ENCODE results near the gene ZNF587B. TPM values are rescaled to one million over a fixed set of nuclear protein-coding genes. Genes with fewer than 3 reads are reported as not detected.
"Not testable (repeated sequence)": the region's sequence is repeated elsewhere in the genome, so short reads cannot be mapped to it uniquely, and the experiment has no call there.

ZNF587B gene
- total and polyA plus RNA-seq, 12 donors = 3.1 to 20.1 (median 8.3) TPM

DNA sequence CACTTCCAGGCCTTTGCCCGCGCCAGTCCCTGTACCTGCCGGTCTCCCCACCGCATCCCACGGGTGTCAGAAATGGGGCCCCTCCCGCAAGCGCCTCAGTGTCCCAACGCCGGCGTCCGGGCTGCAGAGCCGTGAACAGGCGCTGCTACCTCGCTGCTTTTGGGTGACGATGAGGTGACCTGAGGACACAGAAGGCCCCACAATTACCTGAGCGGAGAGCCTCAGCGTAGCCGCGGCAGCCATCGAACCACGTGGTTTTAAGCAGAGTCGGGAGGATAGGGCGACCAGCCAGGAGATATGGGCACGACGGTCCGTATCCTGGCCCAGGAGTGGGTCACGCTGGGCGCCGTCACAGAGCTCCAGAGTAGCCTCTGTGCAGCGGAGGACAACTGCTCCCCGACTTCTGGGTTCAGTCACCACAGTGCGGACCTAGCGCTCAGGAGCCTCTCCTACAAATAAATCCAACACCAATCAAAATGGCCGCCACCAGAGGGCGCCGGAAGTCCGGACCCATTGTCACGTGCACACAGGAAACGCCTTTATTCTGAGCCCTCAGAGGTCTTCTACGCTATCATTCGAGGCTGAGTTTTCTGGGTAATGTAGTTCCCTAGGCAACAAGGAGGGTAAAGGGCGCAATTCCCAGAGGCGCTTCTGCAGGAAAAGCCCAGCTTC lies 58.6 kb downstream of the ZNF587B start, which contains the start of gene ZNF814:
ZNF814 (minus strand) TSS at position 478 of the 672 bp plus-strand sequence; CDS start at position 243, 235 bp downstream.
- intact Hi-C loops (cut with DNase I) = no loop called here
- WGBS, 4 donors = 1% methylated on average over 18 to 43 of the region's 43 CpGs
- Histone ChIP-seq H3K36me3 (replicated peaks in 1 of 2) (no peaks in the 10 kb centered on the region), H3K9me3 (replicated peaks in 1 of 3) (no peaks in the 10 kb centered on the region), H3K27ac (peak within 1 kb of the TSS; percentile 16 to 88 (median 58)), H3K4me1 (replicated peaks in 1 of 2) (peaks cover 0 to 11% of the 10 kb centered on the region in 2 donors), H3K4me3 (peak within 1 kb of the TSS; percentile 12 to 75 (median 72)), H3K27me3 (no peaks in the 10 kb centered on the region)
- DNase-seq = peak; percentile 76 to 97 (median 89)
- peak in 1 of 2 donors; percentile 56 for TF ChIP-seq POLR2A (IDR thresholded peaks at IDR 0.05)
- TF ChIP-seq, protein P1, sequence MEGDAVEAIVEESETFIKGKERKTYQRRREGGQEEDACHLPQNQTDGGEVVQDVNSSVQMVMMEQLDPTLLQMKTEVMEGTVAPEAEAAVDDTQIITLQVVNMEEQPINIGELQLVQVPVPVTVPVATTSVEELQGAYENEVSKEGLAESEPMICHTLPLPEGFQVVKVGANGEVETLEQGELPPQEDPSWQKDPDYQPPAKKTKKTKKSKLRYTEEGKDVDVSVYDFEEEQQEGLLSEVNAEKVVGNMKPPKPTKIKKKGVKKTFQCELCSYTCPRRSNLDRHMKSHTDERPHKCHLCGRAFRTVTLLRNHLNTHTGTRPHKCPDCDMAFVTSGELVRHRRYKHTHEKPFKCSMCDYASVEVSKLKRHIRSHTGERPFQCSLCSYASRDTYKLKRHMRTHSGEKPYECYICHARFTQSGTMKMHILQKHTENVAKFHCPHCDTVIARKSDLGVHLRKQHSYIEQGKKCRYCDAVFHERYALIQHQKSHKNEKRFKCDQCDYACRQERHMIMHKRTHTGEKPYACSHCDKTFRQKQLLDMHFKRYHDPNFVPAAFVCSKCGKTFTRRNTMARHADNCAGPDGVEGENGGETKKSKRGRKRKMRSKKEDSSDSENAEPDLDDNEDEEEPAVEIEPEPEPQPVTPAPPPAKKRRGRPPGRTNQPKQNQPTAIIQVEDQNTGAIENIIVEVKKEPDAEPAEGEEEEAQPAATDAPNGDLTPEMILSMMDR (IDR thresholded peaks at IDR 0.05) = peak; percentile 29 to 49 (median 42)

DNA sequence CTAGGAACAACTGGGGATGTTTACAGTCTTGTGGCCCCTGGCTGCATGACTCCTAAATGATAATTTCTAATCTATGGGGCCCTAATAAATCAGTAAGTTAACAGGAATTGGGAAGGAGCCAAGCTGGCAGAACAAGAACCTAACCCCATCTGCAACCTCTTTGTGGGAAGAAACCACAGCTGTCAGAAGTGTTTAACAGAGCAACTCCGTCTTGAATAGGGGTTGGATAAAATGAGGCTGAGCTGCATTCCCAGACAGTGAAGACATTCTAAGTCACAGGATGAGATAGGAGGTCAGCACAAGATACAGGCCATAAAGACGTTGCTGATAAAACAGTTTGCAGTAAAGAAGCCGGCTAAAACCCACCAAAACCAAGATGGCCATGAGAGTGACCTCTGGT lies 60.6 kb downstream of the ZNF587B start:
- H3K4me3 ChIP-seq; H3K27ac ChIP-seq; H3K9me3 ChIP-seq (replicated peaks in 1 of 3); DNase-seq; H3K27me3 ChIP-seq; H3K36me3 ChIP-seq (replicated peaks in 1 of 2): not testable (repeated sequence)
- H3K4me1 ChIP-seq (replicated peaks in 1 of 2) = peaks cover 0 to 11% of the 10 kb centered on the region in 2 donors
- WGBS, 4 donors = 42 to 64% (median 57%) methylated on average over 3 of the region's 3 CpGs
- intact Hi-C loops (cut with DNase I) = loop anchor here in 1 of 2 donors (10.0 kb wide), 1 partner anchor 146 kb away; the partner anchor contains the start of gene ZNF776

Other genes starting within 250 kb of the ZNF587B start
- 10 to 100 TPM in 1 of 9 donors, 1 to 10 TPM in 8; 2.8 to 10.5 (median 5.5) TPM for gene ZIK1, start 246.2 kb upstream of the ZNF587B start, total RNA-seq
- gene ZIK1, start 246.2 kb upstream of the ZNF587B start, polyA plus RNA-seq = 1 to 10 TPM; 1.5 to 4.0 (median 1.9) TPM
- gene ZNF530, start 230.4 kb upstream of the ZNF587B start, total RNA-seq = 1 to 10 TPM; 1.2 to 5.5 (median 3.1) TPM
- gene ZNF530, start 230.4 kb upstream of the ZNF587B start, polyA plus RNA-seq = 1 to 10 TPM; 1.4 to 2.0 (median 1.9) TPM
- gene ZNF134, start 216.1 kb upstream of the ZNF587B start, total RNA-seq = 10 to 100 TPM; 11.6 to 25.2 (median 22.3) TPM
- 10 to 100 TPM in 1 of 3 donors, 1 to 10 TPM in 2; 3.2 to 13.6 (median 4.1) TPM for gene ZNF134, start 216.1 kb upstream of the ZNF587B start, polyA plus RNA-seq
- gene ZNF211, start 197.1 kb upstream of the ZNF587B start, total RNA-seq = 10 to 100 TPM; 11.1 to 38.7 (median 15.3) TPM
- 10 to 100 TPM; 10.5 to 31.1 (median 21.6) TPM for gene ZNF211, start 197.1 kb upstream of the ZNF587B start, polyA plus RNA-seq
- under 1 TPM in 1 of 9 donors, not detected in 8; 0.14 TPM for gene ZSCAN4, start 161.4 kb upstream of the ZNF587B start, total RNA-seq
- under 1 TPM in 2 of 3 donors, not detected in 1; 0.07 to 0.16 TPM for gene ZSCAN4, start 161.4 kb upstream of the ZNF587B start, polyA plus RNA-seq
- gene ZNF551, start 148.3 kb upstream of the ZNF587B start, total RNA-seq = 10 to 100 TPM in 1 of 9 donors, 1 to 10 TPM in 8; 4.8 to 10.8 (median 7.3) TPM
- 1 to 10 TPM in 1 of 3 donors, under 1 TPM in 2; 0.88 to 4.1 (median 0.91) TPM for gene ZNF551, start 148.3 kb upstream of the ZNF587B start, polyA plus RNA-seq
- 10 to 100 TPM in 2 of 9 donors, 1 to 10 TPM in 7; 2.1 to 13.1 (median 7.2) TPM for gene ZNF154, start 121.1 kb upstream of the ZNF587B start, total RNA-seq
- gene ZNF154, start 121.1 kb upstream of the ZNF587B start, polyA plus RNA-seq = 10 to 100 TPM in 1 of 3 donors, 1 to 10 TPM in 2; 5.1 to 11.7 (median 5.6) TPM
- gene ZNF671, start 102.7 kb upstream of the ZNF587B start, total RNA-seq = 10 to 100 TPM in 5 of 9 donors, 1 to 10 TPM in 4; 8.8 to 22.6 (median 11.0) TPM
- 10 to 100 TPM in 1 of 3 donors, 1 to 10 TPM in 2; 8.6 to 13.0 (median 8.6) TPM for gene ZNF671, start 102.7 kb upstream of the ZNF587B start, polyA plus RNA-seq
- 10 to 100 TPM in 8 of 9 donors, 1 to 10 TPM in 1; 9.9 to 26.3 (median 15.4) TPM for gene ZNF776, start 83.5 kb upstream of the ZNF587B start, total RNA-seq
- 10 to 100 TPM in 1 of 3 donors, 1 to 10 TPM in 2; 2.2 to 13.9 (median 6.0) TPM for gene ZNF776, start 83.5 kb upstream of the ZNF587B start, polyA plus RNA-seq
- gene ZNF586, start 60.6 kb upstream of the ZNF587B start, total RNA-seq = 10 to 100 TPM in 8 of 9 donors, 1 to 10 TPM in 1; 5.1 to 19.0 (median 15.7) TPM
- 1 to 10 TPM; 3.6 to 7.0 (median 5.4) TPM for gene ZNF586, start 60.6 kb upstream of the ZNF587B start, polyA plus RNA-seq
- gene ZNF552, start 15.4 kb upstream of the ZNF587B start, total RNA-seq = 10 to 100 TPM in 1 of 9 donors, 1 to 10 TPM in 7, under 1 TPM in 1; 0.66 to 10.5 (median 5.4) TPM
- gene ZNF552, start 15.4 kb upstream of the ZNF587B start, polyA plus RNA-seq = 1 to 10 TPM; 3.2 to 3.9 (median 3.5) TPM
- gene ZNF587, start 19.6 kb downstream of the ZNF587B start, total RNA-seq = 10 to 100 TPM; 10.6 to 38.6 (median 22.2) TPM
- gene ZNF587, start 19.6 kb downstream of the ZNF587B start, polyA plus RNA-seq = 10 to 100 TPM in 2 of 3 donors, 1 to 10 TPM in 1; 6.2 to 72.0 (median 23.0) TPM
- 10 to 100 TPM in 8 of 9 donors, 1 to 10 TPM in 1; 8.1 to 37.6 (median 20.9) TPM for gene ZNF814, start 58.7 kb downstream of the ZNF587B start, total RNA-seq
- gene ZNF814, start 58.7 kb downstream of the ZNF587B start, polyA plus RNA-seq = 10 to 100 TPM; 20.6 to 24.3 (median 22.2) TPM
- gene ZNF417, start 86.3 kb downstream of the ZNF587B start, total RNA-seq = 10 to 100 TPM in 7 of 9 donors, 1 to 10 TPM in 2; 5.8 to 20.8 (median 16.3) TPM
- 1 to 10 TPM; 1.8 to 9.0 (median 6.8) TPM for gene ZNF417, start 86.3 kb downstream of the ZNF587B start, polyA plus RNA-seq
- 1 to 10 TPM in 8 of 9 donors, under 1 TPM in 1; 0.42 to 9.0 (median 4.6) TPM for gene ZNF418, start 105.1 kb downstream of the ZNF587B start, total RNA-seq
- 1 to 10 TPM; 3.8 to 6.7 (median 4.5) TPM for gene ZNF418, start 105.1 kb downstream of the ZNF587B start, polyA plus RNA-seq
- gene ZNF256, start 117.4 kb downstream of the ZNF587B start, total RNA-seq = 1 to 10 TPM; 2.4 to 6.6 (median 5.6) TPM
- 1 to 10 TPM; 3.5 to 4.9 (median 3.5) TPM for gene ZNF256, start 117.4 kb downstream of the ZNF587B start, polyA plus RNA-seq
- 1 to 10 TPM in 4 of 9 donors, under 1 TPM in 2, not detected in 3; 0.41 to 2.0 (median 1.1) TPM for gene C19orf18, start 144.2 kb downstream of the ZNF587B start, total RNA-seq
- 10 to 100 TPM in 1 of 3 donors, 1 to 10 TPM in 2; 1.2 to 13.8 (median 4.1) TPM for gene C19orf18, start 144.2 kb downstream of the ZNF587B start, polyA plus RNA-seq
- gene ZNF606, start 172.5 kb downstream of the ZNF587B start, total RNA-seq = 10 to 100 TPM; 10.9 to 27.1 (median 20.9) TPM
- 10 to 100 TPM in 1 of 3 donors, 1 to 10 TPM in 2; 5.9 to 13.3 (median 8.8) TPM for gene ZNF606, start 172.5 kb downstream of the ZNF587B start, polyA plus RNA-seq
- 1 to 10 TPM in 1 of 9 donors, under 1 TPM in 3, not detected in 5; 0.25 to 1.8 (median 0.76) TPM for gene ZSCAN1, start 203.7 kb downstream of the ZNF587B start, total RNA-seq
- 1 to 10 TPM in 2 of 3 donors, under 1 TPM in 1; 0.13 to 4.3 (median 1.8) TPM for gene ZSCAN1, start 203.7 kb downstream of the ZNF587B start, polyA plus RNA-seq
- 1 to 10 TPM; 1.2 to 6.5 (median 3.6) TPM for gene ZNF135, start 229.0 kb downstream of the ZNF587B start, total RNA-seq
- gene ZNF135, start 229.0 kb downstream of the ZNF587B start, polyA plus RNA-seq = 10 to 100 TPM in 1 of 3 donors, 1 to 10 TPM in 2; 5.4 to 15.1 (median 6.9) TPM